A549 (cell line): ENCODE data around the gene NOXO1. TPM values are rescaled to one million over a fixed set of nuclear protein-coding genes. Genes with fewer than 3 reads are reported as not detected.

ENCODE experiments used
- ATAC-seq, 2 experiments: fragments of 200-7000 bp in 1 of 2; fragments of >200 bp in 1 of 2; cut with Nextera tagmentation in 1 of 2; cut with Tn5 transposase in 1 of 2; 3 replicates each; pipeline versions ENCODE4 v1.8.0 to v1.9.1; 2018 to 2020; ENCODE audit warnings: mild to moderate bottlenecking in 1 of 2, moderate library complexity in 1 of 2
- CTCF ChIA-PET: fragments of 300-600 bp; sonication (Branson Sonifier 250); formaldehyde crosslinking; extraction: SDS; loops from one replicate; lab custom pipeline; 2021; ENCODE audit warnings: antibody characterized with exemption, inconsistent platforms; lab: Yijun Ruan, JAX
- POLR2A ChIA-PET: fragments of 350-600 bp; formaldehyde crosslinking; extraction: SDS; loops from one replicate; lab custom pipeline; 2021; ENCODE audit warnings: antibody characterized with exemption, inconsistent platforms; lab: Yijun Ruan, JAX
- DNase-seq, 2 experiments: peaks; one replicate each; pipeline versions ENCODE4 v3.0.0 to v3.0.0-alpha.2; 2011 to 2016; ENCODE audit warnings: low read depth in 1 of 2, low spot score in 1 of 2
- FAIRE-seq: peaks from 2 replicates; lab custom pipeline; 2011; peaks lifted over from hg19 to GRCh38; lab: Jason Lieb, UNC
- H3K27ac ChIP-seq, 2 experiments: fragments of >200 bp; sonication (Bioruptor Twin); formaldehyde crosslinking; 3 replicates each; pipeline ENCODE4 v1.5.1; 2016 to 2017
- H3K4me1 ChIP-seq: fragments of >200 bp; sonication (Bioruptor Twin); formaldehyde crosslinking; 3 replicates; pipeline ENCODE4 v1.6.1; 2016
- H3K4me2 ChIP-seq: fragments of >200 bp; sonication (Bioruptor Twin); formaldehyde crosslinking; 3 replicates; pipeline ENCODE4 v1.6.1; 2016
- H3K4me3 ChIP-seq: fragments of >200 bp; sonication (Bioruptor Twin); formaldehyde crosslinking; 3 replicates; pipeline ENCODE4 v1.5.1; 2016
- H3K9me3 ChIP-seq: fragments of >200 bp; sonication (Bioruptor Twin); formaldehyde crosslinking; 3 replicates; pipeline ENCODE4 v1.6.1; 2016
- ATOH8 ChIP-seq: fragments of 250-450 bp; sonication (Bioruptor Pico); IDR thresholded peaks from 2 replicates; pipeline ENCODE4 v1.5.0; 2020; ENCODE audit warnings: low read depth, mild to moderate bottlenecking, moderate library complexity
- CBX8 ChIP-seq: fragments of 200-600 bp; sonication (generic); IDR thresholded peaks from 2 replicates; pipeline ENCODE4 v1.6.1; 2016
- CEBPB ChIP-seq, 2 experiments: fragments of >200 bp in 1 of 2; sonication (Bioruptor Twin) in 1 of 2; formaldehyde crosslinking in 1 of 2; IDR thresholded peaks; 2 replicates each; pipeline ENCODE4 v1.6.1; 2012 to 2016
- CHD2 ChIP-seq: fragments of 150-350 bp; IDR thresholded peaks from 2 replicates; pipeline ENCODE4 v1.6.1; 2014; ENCODE audit warnings: low read length; ENCODE audit not compliant: partially characterized antibody
- CHD4 ChIP-seq: fragments of 200-600 bp; sonication (generic); IDR thresholded peaks from 2 replicates; pipeline ENCODE4 v1.6.1; 2016; ENCODE audit warnings: antibody characterized with exemption, mild to moderate bottlenecking, borderline replicate concordance
- E2F6 ChIP-seq: IDR thresholded peaks from 2 replicates; pipeline ENCODE4 v1.6.1; 2012; ENCODE audit warnings: low read depth, borderline replicate concordance
- EP300 ChIP-seq, 2 experiments: fragments of >200 bp; sonication (Bioruptor Twin); formaldehyde crosslinking; IDR thresholded peaks; 2 replicates in 1 of 2; 3 replicates in 1 of 2; pipeline ENCODE4 v1.6.1; 2016 to 2017
- FOSL2 ChIP-seq, 2 experiments: fragments of 450-650 bp in 1 of 2; fragments of >200 bp in 1 of 2; sonication (Bioruptor Twin) in 1 of 2; formaldehyde crosslinking; IDR thresholded peaks; 2 replicates each; pipeline versions ENCODE4 v1.5.0 to v1.6.1; 2016 to 2020; ENCODE audit warnings: mild to moderate bottlenecking in 1 of 2, moderate library complexity in 1 of 2
- GATA3 ChIP-seq: IDR thresholded peaks from 2 replicates; pipeline ENCODE4 v1.6.1; 2012; ENCODE audit warnings: borderline replicate concordance
- HEYL ChIP-seq: fragments of 250-450 bp; sonication (Bioruptor Pico); IDR thresholded peaks from 2 replicates; pipeline ENCODE4 v1.8.0; 2021; ENCODE audit warnings: mild to moderate bottlenecking, moderate library complexity
- HOXB13 ChIP-seq: fragments of 250-450 bp; sonication (Bioruptor Pico); IDR thresholded peaks from 2 replicates; pipeline ENCODE4 v1.5.0; 2020; ENCODE audit warnings: low read depth, mild to moderate bottlenecking, moderate library complexity
- JUN ChIP-seq, 2 experiments: fragments of >200 bp; sonication (Bioruptor Twin); formaldehyde crosslinking; IDR thresholded peaks; 2 replicates in 1 of 2; 3 replicates in 1 of 2; pipeline ENCODE4 v1.6.1; 2016 to 2017
- MAX ChIP-seq: IDR thresholded peaks from 2 replicates; pipeline ENCODE4 v1.6.1; 2012
- MAZ ChIP-seq: fragments of 150-350 bp; IDR thresholded peaks from 2 replicates; pipeline ENCODE4 v1.6.1; 2014; ENCODE audit warnings: antibody characterized with exemption, low read depth, low read length, borderline replicate concordance
- MYC ChIP-seq: IDR thresholded peaks from 2 replicates; pipeline ENCODE4 v1.6.1; 2012; ENCODE audit warnings: mild to moderate bottlenecking, inconsistent platforms, low read length, improper control_type of control experiment, borderline replicate concordance
- NPAS2 ChIP-seq: fragments of 250-450 bp; sonication (Bioruptor Pico); IDR thresholded peaks from 2 replicates; pipeline ENCODE4 v1.8.0; 2022; ENCODE audit warnings: mild to moderate bottlenecking, moderate library complexity, borderline replicate concordance
- NR3C1 ChIP-seq: fragments of >200 bp; sonication (Bioruptor Twin); formaldehyde crosslinking; IDR thresholded peaks from 3 replicates; pipeline ENCODE4 v1.6.1; 2017
- PBX3 ChIP-seq: IDR thresholded peaks from 2 replicates; pipeline ENCODE4 v1.6.1; 2012
- POLR2A ChIP-seq: IDR thresholded peaks from 2 replicates; pipeline ENCODE4 v1.6.1; 2012; ENCODE audit warnings: mild to moderate bottlenecking, low read length
- POLR2AphosphoS2 ChIP-seq: conservative IDR thresholded peaks from 2 replicates; pipeline ENCODE4 v1.6.1; 2012; ENCODE audit warnings: low read length, improper control_type of control experiment, inconsistent platforms
- RAD21 ChIP-seq, 2 experiments: fragments of >200 bp in 1 of 2; sonication (Bioruptor Twin) in 1 of 2; formaldehyde crosslinking in 1 of 2; IDR thresholded peaks in 1 of 2; conservative IDR thresholded peaks in 1 of 2; 2 replicates in 1 of 2; 3 replicates in 1 of 2; pipeline ENCODE4 v1.6.1; 2012 to 2018; ENCODE audit warnings: inconsistent platforms in 1 of 2
- RCOR1 ChIP-seq: fragments of 150-350 bp; IDR thresholded peaks from 2 replicates; pipeline ENCODE4 v1.6.1; 2014; ENCODE audit warnings: antibody characterized with exemption, low read length, low read depth
- RFX5 ChIP-seq: fragments of 450-650 bp; IDR thresholded peaks from 2 replicates; pipeline ENCODE4 v1.7.1; 2014; ENCODE audit warnings: antibody characterized with exemption, mild to moderate bottlenecking, moderate library complexity
- SMC3 ChIP-seq: fragments of >200 bp; sonication (Bioruptor Twin); formaldehyde crosslinking; IDR thresholded peaks from 3 replicates; pipeline ENCODE4 v1.6.1; 2018; ENCODE audit warnings: inconsistent platforms
- SREBF2 ChIP-seq: fragments of 450-650 bp; IDR thresholded peaks from 2 replicates; pipeline ENCODE4 v1.6.1; 2014; ENCODE audit warnings: mild to moderate bottlenecking, moderate library complexity
- USF2 ChIP-seq: fragments of 450-650 bp; IDR thresholded peaks from 2 replicates; pipeline ENCODE4 v1.6.1; 2014; ENCODE audit warnings: antibody characterized with exemption
- ZC3H11A ChIP-seq: fragments of 450-650 bp; IDR thresholded peaks from 2 replicates; pipeline ENCODE4 v1.6.1; 2014; ENCODE audit warnings: antibody characterized with exemption, mild to moderate bottlenecking
- ZSCAN20 ChIP-seq: fragments of 250-450 bp; sonication (Bioruptor Pico); IDR thresholded peaks from 2 replicates; pipeline ENCODE4 v1.8.0; 2022; ENCODE audit warnings: mild to moderate bottlenecking, moderate library complexity
- WGBS: methylation state at CpG from one replicate; pipeline ENCODE4 v1.1.6; 2017; ENCODE audit errors: missing lambda C conversion rate; 5-methylcytosine and 5-hydroxymethylcytosine counted together
- polyA plus RNA-seq, 4 experiments: library from polyadenylated mRNA; depleted of rRNA in 3 of 4; stranded (reverse); fragments of >200 nt; fragmentation: RNase III in 1 of 4; extraction: RNeasy Plus Mini Kit Qiagen cat#74134 plus additional on column Dnase treatment in 1 of 4; gene quantifications; 2 replicates in 3 of 4; 3 replicates in 1 of 4; pipeline ENCODE4 v1.2.3, GENCODE V29; 2011 to 2017
- TF ChIP-seq, protein P1 (sequence below): fragments of >200 bp; sonication (Bioruptor Twin); formaldehyde crosslinking; IDR thresholded peaks from 3 replicates; pipeline ENCODE4 v1.5.1; 2016

The NOXO1 gene
- polyA plus RNA-seq, 2 of the 4 experiments (the other 2 are of a cell fraction), result 0.32 TPM; not detected in 1

DNA sequence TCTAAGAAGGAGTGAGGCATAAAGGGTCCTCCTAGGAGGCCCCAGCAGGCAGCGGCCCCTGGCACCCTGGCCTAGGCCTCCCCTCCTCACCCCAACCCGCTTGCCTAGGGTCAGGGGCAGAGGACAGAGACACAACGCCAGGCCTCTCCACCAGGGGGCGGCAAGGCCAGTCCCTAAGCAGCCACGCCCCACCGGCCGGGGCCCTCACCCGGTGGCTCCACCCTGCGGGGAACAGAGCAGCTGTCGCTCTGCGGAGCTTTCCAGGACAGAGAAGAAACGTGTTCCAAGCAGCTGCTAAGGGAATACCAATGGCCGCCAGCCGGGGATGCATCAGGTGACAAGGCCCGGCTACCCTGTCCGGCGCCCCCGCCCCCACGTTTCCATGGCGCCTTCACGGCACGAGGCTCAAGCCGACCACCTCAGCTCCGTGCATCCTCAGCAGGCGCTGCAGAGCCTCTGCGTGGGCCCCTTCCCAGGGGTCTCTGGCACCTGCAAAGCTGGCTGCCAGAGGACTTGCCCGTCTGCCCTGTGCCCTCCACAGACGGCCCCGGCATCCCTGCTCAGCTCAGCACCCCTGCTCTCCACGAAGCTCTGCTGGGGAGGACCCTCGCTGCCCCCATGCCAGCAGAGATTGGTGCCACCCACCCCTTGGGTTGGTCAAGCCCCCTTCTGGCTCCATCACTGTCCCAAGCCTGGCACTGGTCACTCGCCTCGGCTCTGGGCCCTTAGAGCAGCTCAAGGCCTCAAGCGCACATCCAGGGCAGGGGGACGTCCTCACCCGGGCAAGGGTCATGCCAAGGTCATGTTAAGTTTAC is 22.8 kb upstream of the NOXO1 start:
- POLR2A ChIA-PET, result interaction anchor here (1.0 to 1.7 kb wide), 3 partner anchors 33 to 151 kb away, joined by 4 to 11 read pairs (median 11); partner anchors contain the start of genes RPS2, TBL3 and TRAF7
- no peak overlapping the region for H3K4me3 ChIP-seq
- FAIRE-seq (no peak), ATAC-seq (peak; percentile 77 to 90)
- TF ChIP-seq USF2 (peak; percentile 65), MAX (peak; percentile 77), JUN (IDR thresholded peaks at IDR 0.05) (peak in 1 of 2 experiments; percentile 47; a peak in 1 of 5 replicates), ATOH8 (CRISPR knock-in tag) (0 out of 2 replicates have a peak, but pooled peaks have one; percentile 39), HEYL (CRISPR knock-in tag) (no peak), MAZ (no peak), CBX8 (no peak), SMC3 (peak; percentile 80), SREBF2 (no peak), RAD21 (conservative IDR thresholded peaks at IDR 0.05 in 1 of 2, IDR thresholded peaks at IDR 0.05 in 1 of 2) (peak; percentile 52 to 64), NR3C1 (no peak), MYC (peak; percentile 81)
- TF ChIP-seq, protein P1, sequence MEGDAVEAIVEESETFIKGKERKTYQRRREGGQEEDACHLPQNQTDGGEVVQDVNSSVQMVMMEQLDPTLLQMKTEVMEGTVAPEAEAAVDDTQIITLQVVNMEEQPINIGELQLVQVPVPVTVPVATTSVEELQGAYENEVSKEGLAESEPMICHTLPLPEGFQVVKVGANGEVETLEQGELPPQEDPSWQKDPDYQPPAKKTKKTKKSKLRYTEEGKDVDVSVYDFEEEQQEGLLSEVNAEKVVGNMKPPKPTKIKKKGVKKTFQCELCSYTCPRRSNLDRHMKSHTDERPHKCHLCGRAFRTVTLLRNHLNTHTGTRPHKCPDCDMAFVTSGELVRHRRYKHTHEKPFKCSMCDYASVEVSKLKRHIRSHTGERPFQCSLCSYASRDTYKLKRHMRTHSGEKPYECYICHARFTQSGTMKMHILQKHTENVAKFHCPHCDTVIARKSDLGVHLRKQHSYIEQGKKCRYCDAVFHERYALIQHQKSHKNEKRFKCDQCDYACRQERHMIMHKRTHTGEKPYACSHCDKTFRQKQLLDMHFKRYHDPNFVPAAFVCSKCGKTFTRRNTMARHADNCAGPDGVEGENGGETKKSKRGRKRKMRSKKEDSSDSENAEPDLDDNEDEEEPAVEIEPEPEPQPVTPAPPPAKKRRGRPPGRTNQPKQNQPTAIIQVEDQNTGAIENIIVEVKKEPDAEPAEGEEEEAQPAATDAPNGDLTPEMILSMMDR, result peak; percentile 87
- TF ChIP-seq, all 56 proteins: peak for 8
- DNase-seq, result peak; percentile 87 to 95
- H3K4me1 ChIP-seq, result peaks cover 49% of the 10 kb centered on the region
- H3K27ac ChIP-seq, result peak overlapping the region; percentile 56 to 71
- H3K4me2 ChIP-seq, result peak overlapping the region; percentile 78
- WGBS, result 30% methylated on average over 28 of the region's 36 CpGs
- CTCF ChIA-PET, result interaction anchor here (0.5 to 11.3 kb wide), 50 partner anchors 9 to 229 kb away, joined by 3 to 196 read pairs (median 6); partner anchors contain the start of genes GFER, NOXO1, NPW and NTHL1
- no peaks in the 10 kb centered on the region for H3K9me3 ChIP-seq

- no peak for DNase-seq
- peak overlapping the region; percentile 19; the same call in 1 of the 3 replicates for H3K4me2 ChIP-seq
- ATAC-seq, result no peak
- H3K9me3 ChIP-seq, result no peaks in the 10 kb centered on the region
- H3K27ac ChIP-seq, result peak overlapping the region in 1 of 2 experiments; percentile 71; a peak in 3 of 6 replicates
- FAIRE-seq, result no peak
- TF ChIP-seq PBX3 (no peak), POLR2A (no peak), EP300 (IDR thresholded peaks at IDR 0.05) (no peak), GATA3 (no peak), RFX5 (no peak), NR3C1 (no peak), FOSL2 (IDR thresholded peaks at IDR 0.05) (no peak), FOSL2 (CRISPR knock-in tag; IDR thresholded peaks at IDR 0.05) (no peak), ATOH8 (CRISPR knock-in tag) (no peak), CHD4 (no peak), E2F6 (no peak), ZC3H11A (no peak), CHD2 (no peak), ZSCAN20 (CRISPR knock-in tag) (no peak), RCOR1 (no peak), NPAS2 (CRISPR knock-in tag) (no peak), POLR2AphosphoS2 (no peak), HOXB13 (CRISPR knock-in tag) (no peak), CEBPB (IDR thresholded peaks at IDR 0.05) (no peak)
- H3K4me1 ChIP-seq, result peaks cover 53% of the 10 kb centered on the region
- CTCF ChIA-PET, result interaction anchor here (0.5 to 11.3 kb wide), 39 partner anchors 10 to 186 kb away, joined by 3 to 196 read pairs (median 7); partner anchors contain the start of genes GFER, NOXO1, NPW and NTHL1
- no peak overlapping the region for H3K4me3 ChIP-seq
- WGBS, result 62% methylated on average over 5 of the region's 8 CpGs
- POLR2A ChIA-PET, result interaction anchor here (0.5 to 1.7 kb wide), 3 partner anchors 39 to 152 kb away, joined by 7 to 11 read pairs (median 11); partner anchors contain the start of genes RPS2 and TRAF7
Observed at GRCh38 chr16:2003231-2003826, 22.1 kb upstream of the NOXO1 start.
